B cell (primary cell): ENCODE measurements around the gene BRF1. TPM values are rescaled to one million over a fixed set of nuclear protein-coding genes. Genes with fewer than 3 reads are reported as not detected.

Source experiments
- ATAC-seq: fragments of 200-7000 bp; cut with Tn5 transposase; one replicate; pipeline ENCODE4 v1.10.0; 2021; ENCODE audit warnings: low read depth, mild to moderate bottlenecking, moderate number of reproducible peaks, moderate library complexity
- CTCF ChIA-PET: fragments of 350-600 bp; sonication (Branson Sonifier 250); formaldehyde crosslinking; loops from one replicate; lab custom pipeline; 2021; ENCODE audit warnings: antibody characterized with exemption, inconsistent platforms; lab: Charles Lee
- POLR2A ChIA-PET: fragments of 350-600 bp; sonication (Branson Sonifier 250); formaldehyde crosslinking; loops from one replicate; lab custom pipeline; 2021; ENCODE audit warnings: antibody characterized with exemption; lab: Charles Lee
- DNase-seq: peaks from one replicate; pipeline ENCODE4 v3.0.0; 2013
- H2AFZ ChIP-seq: 2 replicates; pipeline ENCODE4 v1.6.1; 2012; ENCODE audit warnings: mild to moderate bottlenecking, low read depth, low read length; ENCODE audit not compliant: insufficient read depth, poor library complexity, severe bottlenecking
- H3K27ac ChIP-seq, 2 donors: 1 replicate in 1 of 2; 2 replicates in 1 of 2; pipeline ENCODE4 v1.5.1; 2012 to 2013; ENCODE audit warnings: low read length in 2 of 2, mild to moderate bottlenecking in 2 of 2, moderate library complexity in 1 of 2
- H3K27me3 ChIP-seq, 4 experiments: fragments of 200-600 bp in 1 of 4; sonication (generic) in 1 of 4; replicated peaks in 1 of 4; 1 replicate in 2 of 4; 2 replicates in 2 of 4; pipeline versions ENCODE4 v1.6.1 to v1.7.0; 2013 to 2016; ENCODE audit warnings: low read length in 3 of 4, mild to moderate bottlenecking in 2 of 4, mixed read lengths in 1 of 4, moderate library complexity in 1 of 4; ENCODE audit not compliant: insufficient read depth in 4 of 4, control insufficient read depth in 3 of 4; ENCODE audit errors: control extremely low read depth in 1 of 4
- H3K36me3 ChIP-seq, 2 experiments: replicated peaks in 1 of 2; 1 replicate in 1 of 2; 2 replicates in 1 of 2; pipeline versions ENCODE4 v1.6.1 to v1.7.1; 2013; ENCODE audit warnings: low read length in 1 of 2; ENCODE audit not compliant: insufficient read depth in 2 of 2, control insufficient read depth in 1 of 2; ENCODE audit errors: control extremely low read depth in 1 of 2, extremely low read depth in 1 of 2
- H3K4me1 ChIP-seq, 2 donors: fragments of 200-600 bp in 1 of 2; sonication (generic) in 1 of 2; 1 replicate in 1 of 2; 2 replicates in 1 of 2; pipeline versions ENCODE4 v1.5.1 to v1.6.1; 2013 to 2017; ENCODE audit warnings: low read length in 2 of 2; ENCODE audit not compliant: control insufficient read depth in 2 of 2, insufficient read depth in 2 of 2
- H3K4me2 ChIP-seq: replicated peaks from 2 replicates; pipeline ENCODE3; 2012; ENCODE audit warnings: mild to moderate bottlenecking, low read depth, low read length; ENCODE audit not compliant: poor library complexity, severe bottlenecking
- H3K4me3 ChIP-seq, 5 experiments: fragments of 200-600 bp in 1 of 5; sonication (generic) in 1 of 5; 1 replicate in 3 of 5; 2 replicates in 2 of 5; pipeline versions ENCODE4 v1.5.1 to v1.7.0; 2011 to 2016; ENCODE audit warnings: low read length in 4 of 5, mild to moderate bottlenecking in 4 of 5, low read depth in 2 of 5, control low read depth in 1 of 5, moderate library complexity in 1 of 5; ENCODE audit not compliant: insufficient read depth in 1 of 5; ENCODE audit errors: control extremely low read depth in 1 of 5, extremely low read depth in 1 of 5
- H3K79me2 ChIP-seq: fragments of 200-600 bp; sonication (generic); one replicate; pipeline ENCODE4 v1.6.0; 2016; ENCODE audit warnings: low read length; ENCODE audit not compliant: control insufficient read depth, insufficient read depth
- H3K9ac ChIP-seq: fragments of 200-600 bp; sonication (generic); 2 replicates; pipeline ENCODE4 v1.6.1; 2017; ENCODE audit warnings: mild to moderate bottlenecking, low read length, moderate library complexity
- H3K9me3 ChIP-seq, 3 donors: one replicate each; pipeline versions ENCODE4 v1.6.1 to v1.7.1; 2013; ENCODE audit warnings: low read length in 2 of 3; ENCODE audit not compliant: control insufficient read depth in 2 of 3, insufficient read depth in 1 of 3; ENCODE audit errors: control extremely low read depth in 1 of 3
- H4K20me1 ChIP-seq: 2 replicates; pipeline ENCODE4 v1.6.0; 2012; ENCODE audit warnings: mild to moderate bottlenecking, low read length; ENCODE audit not compliant: insufficient read depth, control insufficient read depth, poor library complexity, severe bottlenecking
- H3K27ac Mint-ChIP-seq: one replicate; pipeline ENCODE4 v1.8.0; 2021; ENCODE audit warnings: mixed read lengths
- H3K27me3 Mint-ChIP-seq: one replicate; pipeline ENCODE4 v1.8.0; 2021; ENCODE audit warnings: mixed read lengths
- H3K4me1 Mint-ChIP-seq: one replicate; pipeline ENCODE4 v1.8.0; 2021; ENCODE audit warnings: mixed read lengths
- H3K4me3 Mint-ChIP-seq: one replicate; pipeline ENCODE4 v1.8.0; 2021; ENCODE audit warnings: mixed read lengths
- H3K9me3 Mint-ChIP-seq: one replicate; pipeline ENCODE4 v1.8.0; 2022; ENCODE audit warnings: mixed read lengths; ENCODE audit not compliant: insufficient read depth
- EZH2 ChIP-seq: IDR thresholded peaks from 2 replicates; pipeline ENCODE4 v1.6.1; 2012; ENCODE audit warnings: borderline replicate concordance, low read depth, mild to moderate bottlenecking, moderate library complexity, low read length; ENCODE audit not compliant: insufficient read depth, poor library complexity, severe bottlenecking
- WGBS: methylation state at CpG from one replicate; pipeline ENCODE4 v1.1.5; 2013; ENCODE audit warnings: missing lambda C conversion rate; ENCODE audit not compliant: insufficient coverage; 5-methylcytosine and 5-hydroxymethylcytosine counted together
- intact Hi-C: fragments of 100-400 bp; cut with micrococcal nuclease; formaldehyde crosslinking; loops from one replicate; pipeline ENCODE4 v1.10.0; 2022
- polyA plus RNA-seq: library from polyadenylated mRNA; depleted of rRNA; stranded (reverse); fragments of >200 nt; gene quantifications from 2 replicates; pipeline ENCODE4 v1.2.3, GENCODE V29; 2012
- total RNA-seq, 2 donors: library from RNA; stranded (reverse); fragments of 120-200 nt in 1 of 2; gene quantifications; 1 replicate in 1 of 2; 2 replicates in 1 of 2; pipeline versions ENCODE4 v1.2.3 to v1.2.4, GENCODE V29; 2013 to 2022

The BRF1 gene
- total and polyA plus RNA-seq, 2 donors (not counting 1 experiment from before 2014, with no cell fraction given): 24.5 to 55.8 TPM

- Histone ChIP-seq H4K20me1 (peaks cover 13% of the 10 kb centered on the region), H3K4me1 (peaks cover 10 to 16% of the 10 kb centered on the region in 2 donors), H3K27ac (no peak overlapping the region), H3K27me3 (no peaks in the 10 kb centered on the region), H3K79me2 (peaks cover 19% of the 10 kb centered on the region), H3K4me3 (no peak overlapping the region), H3K36me3 (peaks cover 0 to 11% of the 10 kb centered on the region in 2 experiments), H2AFZ (no peak overlapping the region), H3K9ac (no peak overlapping the region), H3K9me3 (no peaks in the 10 kb centered on the region), H3K4me2 (no peak overlapping the region)
- no peak for DNase-seq
- intact Hi-C loops: no loop called here
- ATAC-seq: no peak
- no peaks in the 10 kb centered on the region for H3K9me3 Mint-ChIP-seq
- CTCF ChIA-PET: interaction anchor here (1.2 kb wide), 1 partner anchor 13 kb away, joined by 3 read pairs; no protein-coding TSS in a partner anchor
- H3K27me3 Mint-ChIP-seq: no peaks in the 10 kb centered on the region
- peak overlapping the region; percentile 78 for H3K4me3 Mint-ChIP-seq
- POLR2A ChIA-PET: no interaction called here
- H3K27ac Mint-ChIP-seq: peak overlapping the region; percentile 68
- H3K4me1 Mint-ChIP-seq: peaks cover 34% of the 10 kb centered on the region
- no peak for TF ChIP-seq EZH2
- 97% methylated on average over 16 of the region's 16 CpGs for whole genome bisulfite sequencing
Measured at GRCh38 chr14:105250008-105250366, 50.8 kb downstream of the BRF1 start.

GRCh38 chr14:105249182-105250007 lies 51.4 kb downstream of the BRF1 start:
- no peak overlapping the region for H3K27ac ChIP-seq
- no peaks in the 10 kb centered on the region for H3K27me3 ChIP-seq
- intact Hi-C loops: no loop called here
- ChIA-PET POLR2A (interaction anchor here (2.0 kb wide), 1 partner anchor 51 kb away, joined by 7 read pairs; the partner anchor contains the start of gene BRF1), CTCF (interaction anchor here (0.6 to 1.2 kb wide), 2 partner anchors 13 to 1249 kb away, joined by 3 read pairs; no protein-coding TSS in a partner anchor)
- peaks cover 20% of the 10 kb centered on the region for H3K79me2 ChIP-seq
- H4K20me1 ChIP-seq: peaks cover 12% of the 10 kb centered on the region
- 83% methylated on average over 61 of the region's 62 CpGs for WGBS
- H3K4me3 ChIP-seq: peak overlapping the region in 2 of 5 experiments; percentile 36 to 46
- peak overlapping the region; percentile 54 for H2AFZ ChIP-seq
- peaks cover 34% of the 10 kb centered on the region for H3K4me1 Mint-ChIP-seq
- no peak for DNase-seq
- no peaks in the 10 kb centered on the region for H3K9me3 Mint-ChIP-seq
- ATAC-seq: no peak
- H3K36me3 ChIP-seq: peaks cover 0 to 11% of the 10 kb centered on the region in 2 experiments
- peak overlapping the region; percentile 78 for H3K4me3 Mint-ChIP-seq
- peak overlapping the region; percentile 68 for H3K27ac Mint-ChIP-seq
- no peaks in the 10 kb centered on the region for H3K27me3 Mint-ChIP-seq
- peak overlapping the region; percentile 54 for H3K9ac ChIP-seq
- peak overlapping the region; percentile 88 for H3K4me2 ChIP-seq
- H3K4me1 ChIP-seq: peaks cover 10 to 16% of the 10 kb centered on the region in 2 donors
- TF ChIP-seq EZH2: no peak
- no peaks in the 10 kb centered on the region for H3K9me3 ChIP-seq
